Inflammatory macrophage (primary cell): ENCODE measurements around the gene PHIP.
A peak's percentile ranks its signal among the peaks of the same experiment; 100 is the strongest.

ENCODE experiments used
- DNase-seq, 2 donors: peaks; one replicate each; pipeline ENCODE4 v3.0.0-alpha.2; 2020 to 2022

The PHIP gene

DNA sequence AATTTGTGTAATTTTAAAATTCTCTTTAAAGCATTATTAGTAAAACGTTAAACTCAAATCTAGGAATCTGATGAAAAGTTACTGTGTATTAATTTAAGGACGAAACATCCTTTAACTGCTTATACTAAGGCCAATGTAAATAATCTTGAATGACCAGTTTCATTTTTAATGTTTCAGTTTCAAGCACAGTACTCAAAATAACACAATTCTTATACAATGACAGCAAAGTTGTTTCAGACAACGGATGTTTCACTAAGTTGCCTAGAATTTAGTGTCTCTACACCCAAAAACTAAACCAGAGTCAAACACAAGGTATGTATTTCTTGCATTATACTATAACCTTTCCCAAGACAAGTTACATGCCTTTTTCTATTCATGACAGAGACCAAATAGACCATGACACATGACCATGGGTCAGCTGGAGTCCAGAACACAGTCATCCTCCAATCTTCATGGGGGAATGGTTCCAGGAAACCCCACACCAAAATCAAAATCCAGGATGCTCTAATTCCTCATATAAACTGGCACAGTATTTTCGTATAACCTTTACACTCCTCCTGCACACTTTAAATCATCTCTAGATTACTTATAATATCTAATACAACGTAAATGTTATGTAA is 7.7 kb downstream of the PHIP start:
- DNase-seq = no peak

DNA sequence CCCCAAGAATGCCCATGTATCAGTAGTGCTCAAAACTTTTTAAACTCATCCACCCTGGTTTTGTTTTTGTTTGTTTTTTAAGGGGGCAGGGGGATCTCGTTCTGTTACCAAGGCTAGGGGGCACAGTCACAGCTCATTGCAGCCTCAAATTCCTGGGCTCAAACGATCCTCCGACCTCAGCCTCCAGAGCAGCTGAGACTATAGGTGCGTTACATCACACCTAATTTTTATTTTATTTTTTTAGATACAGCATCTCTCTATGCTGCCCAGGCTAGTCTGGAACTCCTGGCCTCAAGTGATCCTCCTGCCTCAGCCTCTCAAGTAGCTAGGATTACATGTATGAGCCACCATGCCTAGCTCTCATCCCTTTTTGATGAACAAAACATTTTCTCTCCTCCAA is 11.2 kb downstream of the PHIP start:
- no peak for DNase-seq

DNA sequence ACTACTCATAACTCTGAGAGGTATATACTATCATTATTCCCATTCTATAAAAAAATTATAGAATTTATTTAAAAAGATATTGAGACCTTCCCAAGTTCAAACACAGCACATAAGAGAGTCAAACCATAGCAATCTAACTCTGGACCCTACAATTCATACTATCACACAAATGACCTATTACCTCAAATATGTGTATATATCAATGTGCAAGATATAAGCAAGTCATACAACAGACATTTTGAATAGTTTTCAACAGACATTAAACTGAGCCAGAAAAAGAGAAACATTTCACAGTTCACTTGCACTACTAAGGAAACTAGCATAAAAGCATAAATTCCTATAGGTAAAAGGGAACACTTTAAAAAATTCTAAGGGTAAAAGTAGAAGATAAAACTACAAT is 11.7 kb downstream of the PHIP start:
- DNase-seq = no peak

DNA sequence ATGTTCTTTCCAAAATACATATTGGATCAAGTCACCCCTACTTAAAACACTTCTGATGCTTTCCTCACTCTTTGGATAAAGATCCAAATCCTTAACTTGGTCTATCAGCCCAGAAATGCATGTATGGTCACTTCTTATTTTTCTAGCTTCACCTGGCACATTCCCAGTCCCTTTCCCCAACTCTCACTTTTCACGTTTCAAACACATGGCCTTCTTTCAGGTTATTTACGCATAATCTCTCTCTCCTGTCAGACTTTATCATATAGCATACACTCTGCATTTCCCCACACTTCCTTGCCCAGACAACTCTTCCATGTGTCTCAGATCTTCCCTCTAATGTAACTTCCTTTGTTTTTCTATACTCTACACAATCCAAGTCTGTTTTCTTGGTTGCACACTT is 12.8 kb downstream of the PHIP start:
- no peak for DNase-seq

DNA sequence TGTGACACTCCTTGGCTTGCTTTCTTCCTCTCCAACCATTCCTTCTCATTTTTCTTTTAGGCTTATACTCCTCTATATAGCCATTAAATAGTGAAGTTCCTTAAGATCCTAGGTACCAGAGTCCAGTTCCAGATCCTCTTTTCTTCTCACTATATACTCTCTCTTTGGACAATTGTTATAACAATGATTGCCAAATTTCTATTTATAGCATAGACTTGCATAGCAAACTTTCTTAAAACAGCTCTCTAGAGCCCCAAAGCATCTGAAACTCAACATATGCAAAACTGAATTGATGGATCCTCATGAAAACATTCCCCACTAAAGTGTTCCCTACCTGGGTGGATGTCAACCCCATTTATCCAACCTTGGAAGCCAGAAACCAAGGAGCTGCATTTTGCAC is 13.4 kb downstream of the PHIP start:
- DNase-seq = no peak

DNA sequence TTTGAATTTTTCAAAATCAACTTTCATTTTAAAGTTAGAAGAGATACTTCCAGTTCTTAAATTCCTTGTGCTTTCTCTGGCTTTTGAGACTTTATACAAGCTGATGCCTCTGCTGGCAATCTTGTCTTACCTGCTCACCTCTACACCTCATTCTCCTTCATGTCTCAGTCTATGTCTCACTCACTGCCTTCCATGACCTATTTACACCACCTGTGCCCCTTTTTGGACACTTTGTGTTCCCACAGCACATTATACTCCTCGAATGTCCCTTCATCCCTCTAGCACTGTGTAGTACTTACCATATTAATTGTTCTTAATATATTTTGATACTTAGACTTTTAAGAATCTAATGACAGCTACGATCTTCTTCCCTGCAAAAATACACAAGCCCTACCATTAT is 15.3 kb downstream of the PHIP start:
- no peak for DNase-seq

DNA sequence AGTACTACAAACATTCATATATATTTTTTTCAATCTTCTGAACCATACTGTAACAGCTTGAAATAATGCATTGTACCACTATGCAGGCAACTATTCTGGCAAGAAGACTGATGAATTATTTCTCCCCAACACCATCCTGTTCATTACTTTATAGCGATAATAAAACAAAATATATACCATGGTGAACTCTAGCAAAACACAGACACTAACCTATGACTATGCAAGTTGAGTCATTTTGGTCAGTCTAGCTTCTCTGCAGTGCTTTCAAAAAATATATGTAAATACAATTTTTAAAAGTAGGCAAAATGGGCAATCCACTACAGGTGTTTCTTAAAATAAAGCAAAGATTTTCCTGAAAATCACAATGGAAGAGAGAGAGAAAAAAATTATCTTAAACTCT is 20.3 kb downstream of the PHIP start:
- DNase-seq = no peak

DNA sequence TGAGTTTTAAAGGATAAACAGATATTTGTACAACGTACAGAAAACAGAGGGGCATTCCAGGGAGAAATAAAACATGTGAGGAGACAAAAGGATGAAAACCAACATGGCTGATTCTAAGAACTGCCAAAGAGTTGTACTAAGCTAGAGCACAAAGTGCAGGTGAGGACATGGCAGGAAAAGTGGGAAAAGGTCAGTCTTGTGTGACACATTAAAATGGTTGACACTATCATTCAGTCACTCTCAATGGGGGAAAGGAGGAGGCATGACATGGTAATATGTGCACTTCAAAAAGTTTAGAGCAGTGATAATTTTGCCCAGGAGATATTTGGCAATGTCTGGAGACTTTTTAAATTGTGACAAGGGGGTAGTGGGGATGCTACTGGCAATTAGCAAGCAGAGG is 21.8 kb downstream of the PHIP start:
- DNase-seq = no peak

DNA sequence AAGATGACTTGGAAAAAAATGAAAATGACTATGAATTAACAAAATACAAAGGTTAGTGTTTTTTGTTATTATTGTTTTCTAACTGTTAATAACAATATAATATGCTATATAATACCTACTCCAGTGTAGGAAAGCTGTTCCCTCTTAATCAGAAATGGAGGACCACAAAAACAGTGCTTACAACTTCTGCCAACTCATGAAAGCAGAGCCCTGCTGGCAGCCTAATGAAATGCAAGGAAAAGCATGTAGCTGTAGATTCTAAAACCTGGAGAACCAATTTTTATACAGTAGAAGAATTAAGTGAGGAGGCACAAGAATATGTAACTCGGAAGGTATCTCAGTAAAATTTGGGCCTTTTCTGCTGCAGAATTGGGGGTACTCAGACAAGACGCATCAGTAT is 29.4 kb downstream of the PHIP start:
- peak; percentile 20 to 26 for DNase-seq

DNA sequence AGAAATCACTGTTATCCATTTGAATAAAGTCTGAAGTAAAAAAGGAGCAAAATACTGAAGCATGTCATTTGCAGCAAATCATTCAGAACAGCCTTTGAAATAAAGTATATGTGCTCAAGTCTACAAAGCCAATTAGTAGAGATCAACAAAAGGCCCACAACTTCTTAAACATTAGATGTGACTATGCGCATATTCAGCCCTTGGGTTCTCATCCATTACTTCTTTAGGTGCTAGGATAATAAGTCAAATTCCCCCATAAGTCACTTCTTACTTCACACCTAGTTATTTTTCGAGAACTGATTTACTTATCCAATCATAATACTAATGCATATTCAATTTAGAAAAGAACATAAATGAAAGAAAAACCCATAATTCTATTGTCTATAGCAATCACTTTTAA is 31.0 kb downstream of the PHIP start:
- no peak for DNase-seq

DNA sequence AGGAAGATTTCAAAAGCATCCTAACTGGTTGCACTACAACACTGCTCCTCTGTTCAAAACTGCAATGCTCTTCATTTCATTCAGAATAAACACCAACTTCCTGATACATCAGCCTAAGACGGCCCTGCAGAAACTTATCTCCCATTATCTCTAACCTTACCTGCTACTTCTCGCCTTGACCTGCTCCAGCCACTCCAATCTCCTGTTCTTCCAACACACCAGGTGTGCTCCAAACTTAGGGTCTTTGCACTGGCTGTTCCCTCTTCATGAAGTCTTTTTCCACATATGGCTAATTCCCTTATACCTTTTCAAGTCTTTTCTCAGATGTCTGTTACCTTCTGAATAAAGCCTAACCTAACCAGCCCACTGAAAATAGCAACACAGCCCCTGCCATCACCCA is 32.1 kb downstream of the PHIP start:
- DNase-seq = no peak

DNA sequence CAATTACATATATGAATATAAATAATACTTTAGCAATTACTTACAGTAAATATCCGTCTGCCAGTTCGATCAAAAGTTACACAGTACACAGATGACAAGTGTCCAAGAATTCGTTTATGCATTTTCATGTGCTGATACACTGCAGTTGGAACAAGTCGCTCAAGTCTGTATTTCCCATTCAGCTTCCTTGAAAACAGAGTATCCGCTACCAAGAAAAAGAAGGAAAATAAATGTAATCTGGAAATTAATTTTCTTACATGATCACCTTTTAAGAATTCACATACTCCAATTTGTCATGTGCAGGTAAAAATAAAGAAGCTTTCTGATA is 35.3 kb downstream of the PHIP start:
- no peak for DNase-seq

DNA sequence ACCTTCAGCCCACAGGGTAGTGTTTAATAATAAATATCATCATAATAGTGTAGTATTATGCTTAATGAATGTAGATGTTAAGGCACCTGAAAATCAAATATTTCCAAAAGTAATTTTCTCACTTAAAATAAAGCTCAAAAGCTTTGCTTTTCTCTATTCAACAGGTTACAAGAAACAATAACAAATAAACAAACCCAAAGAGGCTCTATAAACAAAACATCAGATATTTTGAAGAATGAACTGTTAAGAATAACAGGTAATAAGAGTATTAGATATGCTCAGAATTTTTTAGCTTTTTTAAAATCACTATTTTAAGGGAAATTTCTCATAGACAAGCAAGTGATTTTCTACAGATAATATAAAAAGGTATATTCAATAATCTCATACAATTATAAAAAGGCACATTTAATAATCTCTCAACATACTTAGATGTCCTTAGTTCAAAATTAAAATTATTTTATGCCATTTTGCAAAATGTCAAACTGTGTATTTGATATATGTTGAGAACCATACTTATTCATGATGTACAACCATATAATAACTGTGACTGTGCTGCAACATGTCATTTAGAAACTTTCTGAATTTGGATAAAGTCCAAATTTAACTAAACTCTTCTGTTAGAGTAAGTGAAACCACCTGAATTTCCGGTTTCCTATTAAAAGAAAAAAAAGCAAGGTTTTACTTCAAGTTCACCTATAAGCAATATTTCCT is 35.8 kb downstream of the PHIP start:
- DNase-seq = no peak

DNA sequence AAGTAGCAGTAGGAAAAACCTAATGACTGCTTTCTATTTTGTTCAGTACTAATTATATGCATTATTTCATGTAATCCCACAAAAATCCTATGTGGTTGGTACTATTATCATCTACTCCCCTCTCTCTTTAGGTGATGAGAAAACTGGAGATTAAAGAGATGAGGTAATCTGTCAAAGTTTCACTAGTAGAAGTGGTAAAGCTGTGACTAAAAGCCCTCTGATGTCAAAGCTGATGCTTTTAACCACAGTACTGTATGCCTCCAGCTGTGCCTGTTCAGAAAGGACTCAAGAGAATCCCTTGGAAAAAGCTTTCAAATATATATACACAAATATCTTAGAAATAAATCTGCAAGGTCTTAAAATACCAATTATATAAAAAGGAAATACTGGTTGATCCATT is 38.0 kb downstream of the PHIP start:
- DNase-seq = no peak

DNA sequence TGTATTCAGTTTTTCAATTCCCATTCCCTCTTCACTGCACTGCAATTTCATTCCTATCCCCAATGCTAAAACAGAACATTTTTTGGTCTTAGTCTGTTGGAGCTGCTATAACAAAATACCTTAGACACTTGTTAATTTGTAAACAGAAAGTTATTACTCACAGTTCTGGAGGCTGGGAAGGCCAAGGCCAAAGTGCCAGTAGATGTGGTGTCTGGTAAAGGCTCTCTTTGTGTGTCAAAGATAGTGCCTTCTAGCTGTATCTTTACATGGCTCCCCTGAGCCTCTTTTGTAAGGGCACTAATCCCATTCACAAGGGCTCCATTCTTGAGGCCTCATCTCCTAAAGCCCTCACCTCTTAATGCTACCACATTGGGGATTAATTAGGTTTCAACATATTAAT is 40.0 kb downstream of the PHIP start:
- DNase-seq = no peak

DNA sequence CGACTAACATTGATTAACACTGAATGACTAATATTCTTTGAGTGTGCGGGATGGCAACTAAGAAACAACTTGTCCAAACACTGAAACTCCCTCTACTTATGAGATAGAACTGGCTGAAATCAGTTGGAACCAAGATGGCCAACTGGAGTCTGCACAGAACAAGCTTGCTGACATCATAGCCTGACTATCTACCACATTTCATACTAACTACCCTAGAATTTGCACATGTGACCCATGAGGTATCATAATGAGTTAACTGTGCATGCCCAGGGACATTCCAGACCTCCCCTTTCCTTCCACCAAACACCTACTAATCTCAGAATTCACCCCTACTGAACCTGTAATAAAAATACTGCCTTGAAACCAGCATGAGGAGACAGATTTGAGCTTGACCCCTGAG is 43.2 kb downstream of the PHIP start:
- DNase-seq = no peak

DNA sequence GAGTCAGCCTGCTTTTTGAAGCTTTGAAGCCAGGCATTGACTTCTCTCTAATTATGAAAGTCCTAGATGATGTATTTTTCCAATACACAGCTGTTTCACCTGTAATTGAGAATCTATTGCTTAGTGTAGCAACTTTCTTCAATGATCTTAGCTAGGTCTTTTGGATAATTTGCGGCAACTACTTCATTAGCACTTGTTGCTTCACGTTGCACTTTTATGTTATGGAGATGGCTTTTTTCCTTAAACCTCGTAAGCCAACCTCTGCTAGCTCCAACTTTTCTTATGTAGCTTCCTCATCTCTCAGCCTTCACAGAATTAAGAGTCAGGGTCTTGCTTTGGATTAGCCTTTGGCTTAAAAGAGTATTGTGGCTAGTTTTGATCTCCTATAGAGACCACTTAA is 44.8 kb downstream of the PHIP start:
- DNase-seq = no peak

DNA sequence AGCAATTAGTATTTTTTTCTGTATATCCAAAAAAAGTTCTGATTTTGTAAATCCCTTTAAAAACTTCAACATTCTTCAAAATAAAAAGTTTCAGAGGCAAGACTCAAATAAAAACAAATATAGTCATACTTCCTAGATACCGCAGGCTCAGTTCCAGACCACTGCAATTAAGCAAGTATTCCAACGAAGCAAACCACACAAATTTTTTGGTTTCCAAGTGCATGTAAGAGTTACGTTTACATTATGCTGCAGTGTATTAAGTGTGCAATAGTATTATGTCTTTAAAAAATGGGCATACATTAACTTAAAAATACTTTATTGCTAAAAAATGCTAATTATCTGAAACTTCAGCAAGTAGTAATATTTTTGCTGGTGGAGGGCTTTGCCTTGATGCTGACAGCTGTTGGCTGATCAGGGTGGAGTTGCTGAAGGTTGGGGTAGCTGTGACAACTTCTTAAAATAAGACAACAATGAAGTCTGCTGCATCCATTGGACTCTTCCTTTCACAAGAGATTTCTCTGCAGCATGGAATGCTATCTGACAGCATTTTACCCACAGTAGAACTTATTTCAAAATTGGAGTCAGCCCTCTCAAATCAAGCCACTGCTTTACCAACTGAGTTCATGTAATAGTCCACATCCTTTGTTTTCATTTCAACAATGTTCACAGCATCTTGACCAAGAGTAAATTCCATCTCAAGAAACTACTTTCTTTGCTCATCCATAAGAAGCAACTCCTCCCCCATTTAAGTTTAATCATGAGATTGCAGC is 46.0 kb downstream of the PHIP start:
- DNase-seq = no peak

DNA sequence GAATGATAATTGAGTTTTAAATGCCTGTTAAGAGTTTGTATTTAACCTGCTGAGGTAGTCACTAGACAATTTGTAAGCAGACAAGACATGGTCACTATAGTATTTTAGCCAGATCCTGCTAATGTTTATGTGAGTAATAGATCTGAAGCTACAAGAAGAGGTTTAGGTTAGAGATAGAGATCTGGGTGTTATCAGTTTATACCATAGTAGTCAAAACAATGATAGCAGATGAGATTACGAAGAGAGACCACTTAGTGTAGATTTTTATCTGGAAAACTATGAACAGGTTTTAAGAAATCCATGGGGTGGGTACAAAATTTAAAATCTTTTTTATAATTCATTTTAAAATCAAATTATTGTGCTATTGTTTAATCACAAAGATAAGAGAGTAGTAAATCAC is 47.5 kb downstream of the PHIP start:
- DNase-seq = no peak

DNA sequence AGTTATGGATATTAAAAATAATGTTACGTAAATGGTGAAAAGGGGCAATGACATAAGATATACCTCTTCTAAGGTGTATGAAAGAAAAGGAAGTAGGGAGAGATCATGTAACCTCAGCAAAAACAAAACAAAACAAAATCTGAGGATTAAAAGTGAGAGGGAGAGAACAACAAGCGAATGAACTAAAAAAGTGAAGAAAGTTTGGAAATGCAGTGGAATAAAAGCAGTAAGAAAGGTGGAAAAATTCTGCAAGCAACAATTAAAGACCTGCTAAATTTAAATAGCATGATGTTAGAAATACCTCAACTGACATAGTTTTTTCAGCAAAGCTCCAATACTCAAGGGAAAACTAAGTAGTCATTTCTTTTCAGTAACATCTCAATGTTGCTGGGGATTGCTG is 48.0 kb downstream of the PHIP start:
- no peak for DNase-seq

DNA sequence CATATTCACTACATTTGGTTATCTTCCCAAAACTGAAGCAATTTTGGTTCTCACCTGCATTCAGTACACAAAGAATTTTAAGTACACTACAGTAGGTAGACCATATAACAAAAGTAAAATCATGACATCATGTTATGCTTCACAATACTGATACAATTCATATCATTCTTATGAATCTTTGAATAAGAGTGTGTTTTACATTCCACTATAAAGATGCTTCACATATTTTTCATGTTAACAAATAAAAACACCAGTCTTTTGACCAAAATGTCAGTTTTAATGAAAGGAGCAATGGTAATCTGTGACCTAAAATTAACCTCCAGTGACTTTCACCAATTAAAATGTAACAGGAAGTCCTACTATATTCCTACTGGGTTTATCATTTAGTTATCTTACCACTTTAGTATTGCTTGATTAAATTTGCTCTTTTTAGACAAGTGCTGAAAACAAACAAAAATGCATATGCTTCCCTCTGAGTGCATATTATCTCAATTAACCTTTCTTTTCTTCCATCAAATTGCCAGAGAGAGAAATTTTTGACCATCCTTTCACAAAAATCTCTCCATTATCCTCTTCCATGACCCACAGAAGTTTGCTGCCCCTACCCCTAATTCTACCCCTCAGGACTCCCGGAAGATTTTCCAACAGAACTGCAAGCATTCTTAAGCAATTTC is 49.3 kb downstream of the PHIP start:
- DNase-seq = no peak

DNA sequence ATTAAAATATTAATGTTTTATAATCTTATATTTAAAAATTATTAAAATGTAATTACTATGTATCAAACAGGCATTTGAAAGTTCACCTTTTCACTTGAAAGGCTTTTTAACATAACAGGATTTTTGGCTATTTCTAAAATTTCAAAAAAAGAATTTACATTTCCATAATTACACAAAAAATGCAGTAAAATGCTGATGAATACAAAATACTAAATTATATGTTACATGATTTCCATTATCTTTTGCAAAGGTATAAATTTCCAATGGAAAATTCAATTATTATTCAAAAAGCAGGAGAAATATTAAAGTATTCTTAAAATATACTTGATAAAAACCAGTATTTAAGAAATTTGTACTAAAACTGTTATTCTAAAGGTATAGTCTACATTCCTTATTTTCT is 66.1 kb downstream of the PHIP start:
- DNase-seq = no peak

DNA sequence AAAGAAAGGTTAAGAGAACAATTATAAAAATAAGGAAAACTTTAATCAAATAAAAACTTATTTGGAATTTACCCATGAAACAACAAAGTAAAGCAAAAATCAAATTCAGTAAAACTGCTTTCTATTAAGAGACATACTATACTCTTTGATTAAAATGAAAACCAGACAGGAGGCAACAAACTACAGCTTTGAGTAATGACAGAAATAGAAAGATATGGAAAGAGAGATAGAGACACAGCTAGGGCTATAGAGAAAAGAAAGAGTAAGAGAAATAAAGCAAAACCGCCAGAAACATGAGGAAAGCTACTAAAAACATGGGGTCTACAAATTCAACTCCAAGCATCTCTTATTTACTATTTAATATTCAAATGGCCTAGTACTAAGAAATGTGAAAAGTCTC is 67.6 kb downstream of the PHIP start:
- DNase-seq = no peak

DNA sequence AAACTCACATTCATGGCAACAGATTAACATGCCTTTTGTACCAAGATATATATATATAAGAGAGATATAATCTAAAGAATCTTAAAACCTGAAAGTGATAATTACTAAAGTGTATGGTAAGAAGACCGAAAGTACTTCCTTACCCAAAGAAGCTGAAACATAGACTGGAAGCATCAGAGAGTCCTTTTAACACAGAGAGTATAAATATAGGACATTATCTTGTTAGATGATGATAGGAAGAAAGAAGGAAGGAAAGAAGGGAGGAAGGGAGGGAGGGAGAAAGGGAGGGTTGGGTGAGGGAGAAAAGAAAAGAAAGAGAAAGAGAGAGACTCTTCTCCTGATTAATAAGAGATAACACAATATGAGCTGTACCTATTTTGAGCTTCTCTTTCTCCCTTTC is 68.2 kb downstream of the PHIP start:
- DNase-seq = no peak
